HG03175 (cell line): Measurements from ENCODE around the gene PTPN23.
A peak's percentile ranks its signal among the peaks of the same experiment; 100 is the strongest.
"Not testable (repeated sequence)": the region's sequence is repeated elsewhere in the genome, so short reads cannot be mapped to it uniquely, and the experiment has no call there.

ENCODE experiments used
- ATAC-seq: cut with Tn5 transposase; IDR thresholded peaks from one replicate; pipeline ENCODE4 v1.9.1; 2021; ENCODE audit warnings: mild to moderate bottlenecking, moderate library complexity; ENCODE audit not compliant: unreplicated experiment

The PTPN23 gene

GRCh38 chr3:47380601-47381316 is at the start of gene PTPN23:
Gene PTPN23, plus strand, starts transcription at chr3:47381021. Its CDS starts 76 bp downstream, at chr3:47381097.
- ATAC-seq, result peak; percentile 77

- no peak for ATAC-seq
Measured at GRCh38 chr3:47333907-47334306, 46.9 kb upstream of the PTPN23 start.

- ATAC-seq, result no peak
Measured at GRCh38 chr3:47337656-47338055, 43.2 kb upstream of the PTPN23 start.

GRCh38 chr3:47339951-47340350 is 40.9 kb upstream of the PTPN23 start:
- ATAC-seq, result no peak

GRCh38 chr3:47340866-47341265 is 40.0 kb upstream of the PTPN23 start:
- no peak for ATAC-seq

GRCh38 chr3:47342151-47342550 is 38.7 kb upstream of the PTPN23 start:
- no peak for ATAC-seq

GRCh38 chr3:47342812-47343211 is 38.0 kb upstream of the PTPN23 start:
- ATAC-seq, result no peak

GRCh38 chr3:47343471-47343971 is 37.3 kb upstream of the PTPN23 start:
- ATAC-seq, result no peak

GRCh38 chr3:47344971-47345370 is 35.9 kb upstream of the PTPN23 start:
- ATAC-seq, result no peak

GRCh38 chr3:47347217-47347801 is 33.5 kb upstream of the PTPN23 start:
- ATAC-seq, result peak; percentile 71

GRCh38 chr3:47348411-47349154 is 32.2 kb upstream of the PTPN23 start:
- ATAC-seq, result no peak

- no peak for ATAC-seq
Measured at GRCh38 chr3:47355010-47355409, 25.8 kb upstream of the PTPN23 start.

- ATAC-seq, result no peak
Measured at GRCh38 chr3:47356201-47356600, 24.6 kb upstream of the PTPN23 start.

GRCh38 chr3:47359323-47359722 is 21.5 kb upstream of the PTPN23 start:
- ATAC-seq, result no peak

GRCh38 chr3:47360110-47360517 is 20.7 kb upstream of the PTPN23 start:
- ATAC-seq, result not testable (repeated sequence)

GRCh38 chr3:47362701-47363100 is 18.1 kb upstream of the PTPN23 start:
- ATAC-seq, result no peak

GRCh38 chr3:47365213-47366153 is 15.3 kb upstream of the PTPN23 start:
- no peak for ATAC-seq

GRCh38 chr3:47366833-47367232 is 14.0 kb upstream of the PTPN23 start:
- no peak for ATAC-seq

GRCh38 chr3:47367631-47368030 is 13.2 kb upstream of the PTPN23 start:
- no peak for ATAC-seq

- ATAC-seq, result not testable (repeated sequence)
Measured at GRCh38 chr3:47370020-47370419, 10.8 kb upstream of the PTPN23 start.
